Peyer's patch (tissue), 4 donors: ENCODE data around the gene OXNAD1. TPM values are rescaled to one million over a fixed set of nuclear protein-coding genes. Genes with fewer than 3 reads are reported as not detected.

ENCODE experiments used
- DNase-seq, 3 donors: peaks; one replicate each; pipeline ENCODE4 v3.0.0-alpha.2; 2017 to 2019
- H3K27ac ChIP-seq, 4 donors: fragments of 200-600 bp; sonication (generic); one replicate each; pipeline ENCODE4 v1.5.1; 2016 to 2019
- H3K27me3 ChIP-seq, 2 donors: fragments of 200-600 bp; sonication (generic); one replicate each; pipeline ENCODE4 v1.5.1; 2019
- H3K36me3 ChIP-seq, 3 donors: fragments of 200-600 bp; sonication (generic); one replicate each; pipeline ENCODE4 v1.5.1; 2016 to 2019
- H3K4me1 ChIP-seq, 4 donors: fragments of 200-600 bp; sonication (generic); one replicate each; pipeline ENCODE4 v1.5.1; 2016 to 2019
- H3K4me3 ChIP-seq, 4 donors: fragments of 200-600 bp; sonication (generic); 1 replicate in 3 of 4; 2 replicates in 1 of 4; pipeline ENCODE4 v1.5.1; 2016 to 2019; ENCODE audit warnings: mild to moderate bottlenecking in 1 of 4
- H3K9me3 ChIP-seq, 4 donors: fragments of 200-600 bp; sonication (generic); one replicate each; pipeline ENCODE4 v1.5.1; 2016 to 2019; ENCODE audit warnings: mild to moderate bottlenecking in 1 of 4
- CTCF ChIP-seq, 6 experiments: fragments of 450-650 bp in 4 of 6; fragments of 200-600 bp in 2 of 6; sonication (generic) in 1 of 6; IDR thresholded peaks; one replicate each; pipeline ENCODE4 v1.5.1; 2017 to 2019; ENCODE audit warnings: antibody characterized with exemption in 6 of 6, mild to moderate bottlenecking in 3 of 6, moderate library complexity in 1 of 6
- POLR2A ChIP-seq, 2 donors: fragments of 450-650 bp; IDR thresholded peaks; one replicate each; pipeline ENCODE4 v1.5.1; 2017; ENCODE audit warnings: antibody characterized with exemption in 2 of 2, mild to moderate bottlenecking in 2 of 2, moderate library complexity in 2 of 2
- total RNA-seq, 4 donors: library from RNA; depleted of rRNA; stranded (reverse); fragments of >200 nt; gene quantifications; one replicate each; pipeline ENCODE4 v1.1.0, GENCODE V29; 2016

The OXNAD1 gene
- total RNA-seq, 4 donors from 2014 or later, result 44.5 to 45.8 (median 45.2) TPM

- DNase-seq, result no peak
- Histone ChIP-seq H3K9me3 (no peaks in the 10 kb centered on the region), H3K4me1 (peaks cover 0 to 17% (median 0%) of the 10 kb centered on the region in 4 donors), H3K36me3 (peaks cover 0 to 3% (median 0%) of the 10 kb centered on the region in 3 donors), H3K27ac (peak overlapping the region in 3 of 4 donors; percentile 12 to 82 (median 53)), H3K4me3 (no peak overlapping the region), H3K27me3 (no peaks in the 10 kb centered on the region)
- no peak for TF ChIP-seq POLR2A (IDR thresholded peaks at IDR 0.05)
- no peak for TF ChIP-seq CTCF (IDR thresholded peaks at IDR 0.05)
Measured at GRCh38 chr3:16253601-16254000, 11.4 kb upstream of the OXNAD1 start.

GRCh38 chr3:16254916-16255315 is 10.1 kb upstream of the OXNAD1 start:
- DNase-seq, result no peak
- no peak overlapping the region for H3K27ac ChIP-seq
- no peaks in the 10 kb centered on the region for H3K9me3 ChIP-seq
- peaks cover 0 to 14% (median 0%) of the 10 kb centered on the region in 3 donors for H3K36me3 ChIP-seq
- H3K4me1 ChIP-seq, result peaks cover 0 to 17% (median 0%) of the 10 kb centered on the region in 4 donors
- no peak overlapping the region for H3K4me3 ChIP-seq
- no peak for TF ChIP-seq POLR2A (IDR thresholded peaks at IDR 0.05)
- TF ChIP-seq CTCF (IDR thresholded peaks at IDR 0.05), result no peak
- H3K27me3 ChIP-seq, result no peaks in the 10 kb centered on the region

GRCh38 chr3:16255326-16255725 is 9.7 kb upstream of the OXNAD1 start:
- Histone ChIP-seq H3K4me3 (no peak overlapping the region), H3K36me3 (peaks cover 0 to 18% (median 0%) of the 10 kb centered on the region in 3 donors), H3K9me3 (no peaks in the 10 kb centered on the region), H3K4me1 (peaks cover 0 to 17% (median 0%) of the 10 kb centered on the region in 4 donors), H3K27ac (no peak overlapping the region), H3K27me3 (no peaks in the 10 kb centered on the region)
- TF ChIP-seq POLR2A (IDR thresholded peaks at IDR 0.05), result no peak
- no peak for TF ChIP-seq CTCF (IDR thresholded peaks at IDR 0.05)
- DNase-seq, result no peak

GRCh38 chr3:16255726-16256125 is 9.3 kb upstream of the OXNAD1 start:
- no peaks in the 10 kb centered on the region for H3K27me3 ChIP-seq
- peaks cover 0 to 17% (median 0%) of the 10 kb centered on the region in 4 donors for H3K4me1 ChIP-seq
- no peak overlapping the region for H3K27ac ChIP-seq
- H3K36me3 ChIP-seq, result peaks cover 0 to 22% (median 0%) of the 10 kb centered on the region in 3 donors
- no peaks in the 10 kb centered on the region for H3K9me3 ChIP-seq
- TF ChIP-seq CTCF (IDR thresholded peaks at IDR 0.05) (no peak), POLR2A (IDR thresholded peaks at IDR 0.05) (no peak)
- no peak overlapping the region for H3K4me3 ChIP-seq
- no peak for DNase-seq

- no peak overlapping the region for H3K4me3 ChIP-seq
- no peak for TF ChIP-seq POLR2A (IDR thresholded peaks at IDR 0.05)
- TF ChIP-seq CTCF (IDR thresholded peaks at IDR 0.05), result no peak
Measured at GRCh38 chr3:16257309-16257708, 7.7 kb upstream of the OXNAD1 start.

GRCh38 chr3:16258177-16258576 is 6.8 kb upstream of the OXNAD1 start:
- peaks cover 0 to 23% (median 0%) of the 10 kb centered on the region in 3 donors for H3K36me3 ChIP-seq
- peaks cover 0 to 14% (median 0%) of the 10 kb centered on the region in 4 donors for H3K4me1 ChIP-seq
- H3K27ac ChIP-seq, result no peak overlapping the region
- H3K27me3 ChIP-seq, result no peaks in the 10 kb centered on the region
- H3K4me3 ChIP-seq, result no peak overlapping the region
- TF ChIP-seq POLR2A (IDR thresholded peaks at IDR 0.05) (no peak), CTCF (IDR thresholded peaks at IDR 0.05) (no peak)
- no peaks in the 10 kb centered on the region for H3K9me3 ChIP-seq
- no peak for DNase-seq

More at GRCh38 chr3:16257309-16257708, 7.7 kb upstream of the OXNAD1 start:
- peaks cover 0 to 23% (median 0%) of the 10 kb centered on the region in 3 donors for H3K36me3 ChIP-seq
- no peak for DNase-seq
- H3K4me1 ChIP-seq, result peaks cover 0 to 12% (median 0%) of the 10 kb centered on the region in 4 donors
- H3K9me3 ChIP-seq, result no peaks in the 10 kb centered on the region
- no peak overlapping the region for H3K27ac ChIP-seq
- H3K27me3 ChIP-seq, result no peaks in the 10 kb centered on the region
